Esophagus squamous epithelium (tissue), 4 donors: ENCODE results near the gene EPC1.

Experiments
- POLR2A ChIP-seq, 4 donors: fragments of 450-650 bp; IDR thresholded peaks; one replicate each; pipeline ENCODE4 v1.6.1; 2017; ENCODE audit warnings: antibody characterized with exemption in 4 of 4, mild to moderate bottlenecking in 4 of 4, moderate library complexity in 3 of 4
- TF ChIP-seq, protein P1 (sequence below), 6 experiments: fragments of 450-650 bp in 4 of 6; fragments of 200-600 bp in 2 of 6; sonication (generic) in 2 of 6; IDR thresholded peaks; one replicate each; pipeline ENCODE4 v1.5.1; 2016 to 2019; ENCODE audit warnings: antibody characterized with exemption in 6 of 6, mild to moderate bottlenecking in 4 of 6, moderate library complexity in 4 of 6

DNA sequence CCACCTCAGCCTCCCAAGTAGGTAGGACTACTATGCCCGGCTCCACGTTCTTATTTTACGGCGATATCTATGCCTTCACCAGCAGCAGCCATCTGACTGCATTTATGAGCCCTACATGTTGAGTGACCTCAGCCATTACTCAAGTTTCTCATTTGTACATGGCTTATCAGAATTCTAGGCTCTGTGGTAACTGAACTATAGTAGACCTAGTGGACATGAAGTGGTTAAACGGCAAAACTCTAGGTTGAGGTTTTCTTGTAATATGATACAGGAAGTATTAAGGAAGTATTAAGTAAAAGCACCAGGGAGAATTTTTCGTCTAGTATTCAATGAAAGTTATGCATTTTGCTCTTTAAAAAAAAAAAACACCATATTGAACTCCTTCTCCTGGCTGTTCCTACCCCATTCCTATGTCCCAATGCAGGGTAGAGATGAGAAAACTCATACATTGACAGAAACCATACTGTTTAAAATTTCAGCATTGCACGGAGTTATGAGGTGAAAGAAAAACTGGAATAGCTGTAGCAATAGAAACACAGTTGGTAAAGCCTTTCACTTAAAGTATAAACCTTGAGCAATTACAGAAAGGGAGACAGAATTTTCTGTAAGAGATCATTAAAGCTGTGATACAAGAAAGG lies 39.8 kb upstream of the EPC1 start:
- TF ChIP-seq, protein P1, sequence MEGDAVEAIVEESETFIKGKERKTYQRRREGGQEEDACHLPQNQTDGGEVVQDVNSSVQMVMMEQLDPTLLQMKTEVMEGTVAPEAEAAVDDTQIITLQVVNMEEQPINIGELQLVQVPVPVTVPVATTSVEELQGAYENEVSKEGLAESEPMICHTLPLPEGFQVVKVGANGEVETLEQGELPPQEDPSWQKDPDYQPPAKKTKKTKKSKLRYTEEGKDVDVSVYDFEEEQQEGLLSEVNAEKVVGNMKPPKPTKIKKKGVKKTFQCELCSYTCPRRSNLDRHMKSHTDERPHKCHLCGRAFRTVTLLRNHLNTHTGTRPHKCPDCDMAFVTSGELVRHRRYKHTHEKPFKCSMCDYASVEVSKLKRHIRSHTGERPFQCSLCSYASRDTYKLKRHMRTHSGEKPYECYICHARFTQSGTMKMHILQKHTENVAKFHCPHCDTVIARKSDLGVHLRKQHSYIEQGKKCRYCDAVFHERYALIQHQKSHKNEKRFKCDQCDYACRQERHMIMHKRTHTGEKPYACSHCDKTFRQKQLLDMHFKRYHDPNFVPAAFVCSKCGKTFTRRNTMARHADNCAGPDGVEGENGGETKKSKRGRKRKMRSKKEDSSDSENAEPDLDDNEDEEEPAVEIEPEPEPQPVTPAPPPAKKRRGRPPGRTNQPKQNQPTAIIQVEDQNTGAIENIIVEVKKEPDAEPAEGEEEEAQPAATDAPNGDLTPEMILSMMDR (IDR thresholded peaks at IDR 0.05): no peak
- TF ChIP-seq POLR2A (IDR thresholded peaks at IDR 0.05): no peak
